Ectodermal cell (in vitro differentiated cells): ENCODE results near the gene LPIN1.

Experiments
- H3K27ac ChIP-seq: 2 replicates; pipeline ENCODE4 v1.7.0; 2013; ENCODE audit warnings: mild to moderate bottlenecking, low read depth, low read length; ENCODE audit not compliant: insufficient read depth, poor library complexity, severe bottlenecking
- H3K27me3 ChIP-seq: 2 replicates; pipeline ENCODE4 v1.7.0; 2013; ENCODE audit warnings: mild to moderate bottlenecking, low read length; ENCODE audit not compliant: insufficient read depth, control insufficient read depth, poor library complexity, severe bottlenecking
- H3K36me3 ChIP-seq: one replicate; pipeline ENCODE4 v1.7.0; 2013; ENCODE audit warnings: low read length; ENCODE audit not compliant: control insufficient read depth, insufficient read depth
- H3K4me1 ChIP-seq: one replicate; pipeline ENCODE4 v1.7.0; 2013; ENCODE audit warnings: low read length; ENCODE audit not compliant: control insufficient read depth, insufficient read depth
- H3K4me3 ChIP-seq: 2 replicates; pipeline ENCODE4 v1.7.0; 2013; ENCODE audit warnings: low read depth, low read length, control low read depth; ENCODE audit not compliant: insufficient read depth
- H3K9me3 ChIP-seq: 2 replicates; pipeline ENCODE4 v1.7.0; 2013; ENCODE audit warnings: mild to moderate bottlenecking, low read length, moderate library complexity; ENCODE audit not compliant: control insufficient read depth
- WGBS, 2 experiments: methylation state at CpG; one replicate each; pipeline ENCODE4 v1.1.7; 2013; ENCODE audit warnings: missing lambda C conversion rate in 2 of 2; 5-methylcytosine and 5-hydroxymethylcytosine counted together

The LPIN1 gene

GRCh38 chr2:11715987-11716652, 30.3 kb upstream of the LPIN1 start:
- 93% methylated on average over 10 to 12 of the region's 12 CpGs for WGBS, 2 experiments

GRCh38 chr2:11716689-11717321, 29.6 kb upstream of the LPIN1 start:
- Histone ChIP-seq H3K27ac (no peak overlapping the region), H3K27me3 (no peaks in the 10 kb centered on the region), H3K4me3 (no peak overlapping the region), H3K4me1 (peaks cover 7% of the 10 kb centered on the region), H3K9me3 (no peaks in the 10 kb centered on the region), H3K36me3 (no peaks in the 10 kb centered on the region)
- WGBS, 2 experiments, result 91 to 95% methylated on average over 8 of the region's 8 CpGs

More at GRCh38 chr2:11715987-11716652, 30.3 kb upstream of the LPIN1 start:
- Histone ChIP-seq H3K27ac (no peak overlapping the region), H3K4me1 (peaks cover 7% of the 10 kb centered on the region), H3K9me3 (no peaks in the 10 kb centered on the region), H3K4me3 (no peak overlapping the region), H3K36me3 (no peaks in the 10 kb centered on the region), H3K27me3 (no peaks in the 10 kb centered on the region)

GRCh38 chr2:11717623-11718022, 28.8 kb upstream of the LPIN1 start:
- Histone ChIP-seq H3K4me3 (no peak overlapping the region), H3K27me3 (no peaks in the 10 kb centered on the region), H3K27ac (no peak overlapping the region), H3K36me3 (no peaks in the 10 kb centered on the region), H3K9me3 (no peaks in the 10 kb centered on the region), H3K4me1 (peaks cover 7% of the 10 kb centered on the region)
- 91% methylated on average over 1 of the region's 1 CpG for WGBS, 2 experiments

DNA sequence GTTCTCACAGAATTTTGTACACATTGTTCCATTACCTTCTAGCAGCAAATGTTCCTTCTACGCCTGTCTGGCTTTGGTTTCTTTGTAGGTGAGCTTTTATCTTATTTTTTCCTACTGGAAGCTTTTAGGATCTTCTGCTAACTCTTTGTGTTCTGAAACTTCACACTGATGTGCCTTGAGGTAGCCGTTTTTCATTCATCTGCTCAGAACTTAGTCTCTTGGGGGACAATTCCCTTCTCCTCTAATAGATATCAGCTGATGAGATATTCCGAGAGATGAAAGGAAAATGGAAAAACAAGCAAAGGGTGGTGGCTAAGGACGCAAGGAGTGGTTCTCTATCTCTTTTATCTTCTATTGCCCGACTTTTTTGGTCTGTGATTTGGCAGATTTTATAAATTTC, 27.8 kb upstream of the LPIN1 start:
- H3K36me3 ChIP-seq, result no peaks in the 10 kb centered on the region
- no peak overlapping the region for H3K27ac ChIP-seq
- H3K9me3 ChIP-seq, result no peaks in the 10 kb centered on the region
- H3K27me3 ChIP-seq, result no peaks in the 10 kb centered on the region
- no peak overlapping the region for H3K4me3 ChIP-seq
- WGBS, 2 experiments, result 92 to 97% methylated on average over 4 to 5 of the region's 5 CpGs
- H3K4me1 ChIP-seq, result peaks cover 6% of the 10 kb centered on the region

- WGBS, 2 experiments, result 84 to 93% methylated on average over 5 of the region's 6 CpGs
- H3K27me3 ChIP-seq, result no peaks in the 10 kb centered on the region
These were observed 27.0 kb upstream of the LPIN1 start for GRCh38 chr2:11719230-11719977.

GRCh38 chr2:11720752-11721151, 25.7 kb upstream of the LPIN1 start:
- no peaks in the 10 kb centered on the region for H3K9me3 ChIP-seq
- 92 to 96% methylated on average over 7 of the region's 7 CpGs for WGBS, 2 experiments
- H3K4me3 ChIP-seq, result no peak overlapping the region
- no peaks in the 10 kb centered on the region for H3K27me3 ChIP-seq
- H3K27ac ChIP-seq, result no peak overlapping the region
- H3K36me3 ChIP-seq, result no peaks in the 10 kb centered on the region
- H3K4me1 ChIP-seq, result peaks cover 11% of the 10 kb centered on the region

More at GRCh38 chr2:11719230-11719977, 27.0 kb upstream of the LPIN1 start:
- Histone ChIP-seq H3K27ac (no peak overlapping the region), H3K4me3 (no peak overlapping the region), H3K36me3 (no peaks in the 10 kb centered on the region), H3K9me3 (no peaks in the 10 kb centered on the region), H3K4me1 (peaks cover 5% of the 10 kb centered on the region)

GRCh38 chr2:11722292-11723060, 24.0 kb upstream of the LPIN1 start:
- H3K27me3 ChIP-seq, result no peaks in the 10 kb centered on the region

GRCh38 chr2:11723061-11723371, 23.4 kb upstream of the LPIN1 start:
- Histone ChIP-seq H3K27me3 (no peaks in the 10 kb centered on the region), H3K4me3 (no peak overlapping the region), H3K36me3 (no peaks in the 10 kb centered on the region), H3K27ac (no peak overlapping the region), H3K4me1 (peaks cover 11% of the 10 kb centered on the region), H3K9me3 (no peaks in the 10 kb centered on the region)

More at GRCh38 chr2:11722292-11723060, 24.0 kb upstream of the LPIN1 start:
- no peaks in the 10 kb centered on the region for H3K36me3 ChIP-seq
- no peaks in the 10 kb centered on the region for H3K9me3 ChIP-seq
- peaks cover 11% of the 10 kb centered on the region for H3K4me1 ChIP-seq
- no peak overlapping the region for H3K4me3 ChIP-seq
- H3K27ac ChIP-seq, result no peak overlapping the region
- 91 to 94% methylated on average over 3 of the region's 3 CpGs for WGBS, 2 experiments

DNA sequence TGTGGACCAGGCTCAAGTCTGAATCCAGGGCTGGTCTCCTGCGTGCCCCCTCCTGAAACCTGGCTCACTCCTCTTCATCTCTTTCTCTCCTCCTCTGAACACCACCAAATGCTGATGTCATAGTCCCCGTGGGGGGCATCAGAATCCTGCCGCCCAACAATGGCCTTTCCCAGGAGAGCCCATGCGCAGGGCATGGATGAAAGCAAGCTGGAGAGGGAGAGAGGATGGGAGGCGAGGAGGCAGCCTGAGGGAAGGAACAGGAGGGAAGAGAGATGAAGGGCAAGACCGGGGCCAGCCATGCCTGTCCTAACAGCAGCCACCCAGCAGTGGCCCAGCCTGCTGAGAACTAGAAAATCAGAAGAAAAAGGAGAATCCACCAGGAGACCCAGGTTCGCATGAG, 22.3 kb upstream of the LPIN1 start:
- no peaks in the 10 kb centered on the region for H3K27me3 ChIP-seq
- no peak overlapping the region for H3K4me3 ChIP-seq
- 74 to 75% methylated on average over 7 of the region's 7 CpGs for WGBS, 2 experiments
- no peaks in the 10 kb centered on the region for H3K36me3 ChIP-seq
- no peaks in the 10 kb centered on the region for H3K9me3 ChIP-seq
- no peak overlapping the region for H3K27ac ChIP-seq
- H3K4me1 ChIP-seq, result peaks cover 11% of the 10 kb centered on the region

DNA sequence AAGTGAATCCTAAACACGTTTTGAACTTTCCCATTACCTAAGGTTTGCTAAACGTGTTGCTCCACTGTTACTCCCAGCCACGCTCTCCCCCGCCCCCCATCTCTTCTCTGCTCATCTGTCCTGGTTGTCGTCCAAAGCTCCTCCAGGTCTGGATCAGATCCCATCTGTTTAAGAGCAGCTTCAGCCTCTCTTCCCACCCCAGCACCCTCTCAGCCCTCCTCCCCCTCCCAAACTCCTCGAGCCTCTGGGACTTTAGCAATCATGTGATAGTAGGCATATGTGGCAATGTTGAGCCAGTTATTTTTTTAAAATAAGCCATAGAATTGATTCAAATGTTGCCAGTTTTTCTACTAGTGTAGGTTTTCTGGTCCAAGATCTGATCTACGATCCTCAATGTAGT, 20.0 kb upstream of the LPIN1 start:
- Histone ChIP-seq H3K27me3 (no peaks in the 10 kb centered on the region), H3K27ac (no peak overlapping the region), H3K4me1 (peaks cover 11% of the 10 kb centered on the region), H3K9me3 (no peaks in the 10 kb centered on the region), H3K4me3 (no peak overlapping the region), H3K36me3 (no peaks in the 10 kb centered on the region)
- 86 to 88% methylated on average over 6 of the region's 7 CpGs for WGBS, 2 experiments
